Stimulated activated CD8-positive, alpha-beta memory T cell treated with anti-CD3 and anti-CD28 coated beads, Interleukin-4, amount 100 ng/mL, for 4 hours (primary cell): Measurements from ENCODE around the gene EIF4EBP3.

Experiments used
- DNase-seq, 2 donors: peaks; one replicate each; pipeline ENCODE4 v3.0.0-alpha.2; 2020; ENCODE audit warnings: low read depth in 2 of 2, low spot score in 1 of 2

The EIF4EBP3 gene

DNA sequence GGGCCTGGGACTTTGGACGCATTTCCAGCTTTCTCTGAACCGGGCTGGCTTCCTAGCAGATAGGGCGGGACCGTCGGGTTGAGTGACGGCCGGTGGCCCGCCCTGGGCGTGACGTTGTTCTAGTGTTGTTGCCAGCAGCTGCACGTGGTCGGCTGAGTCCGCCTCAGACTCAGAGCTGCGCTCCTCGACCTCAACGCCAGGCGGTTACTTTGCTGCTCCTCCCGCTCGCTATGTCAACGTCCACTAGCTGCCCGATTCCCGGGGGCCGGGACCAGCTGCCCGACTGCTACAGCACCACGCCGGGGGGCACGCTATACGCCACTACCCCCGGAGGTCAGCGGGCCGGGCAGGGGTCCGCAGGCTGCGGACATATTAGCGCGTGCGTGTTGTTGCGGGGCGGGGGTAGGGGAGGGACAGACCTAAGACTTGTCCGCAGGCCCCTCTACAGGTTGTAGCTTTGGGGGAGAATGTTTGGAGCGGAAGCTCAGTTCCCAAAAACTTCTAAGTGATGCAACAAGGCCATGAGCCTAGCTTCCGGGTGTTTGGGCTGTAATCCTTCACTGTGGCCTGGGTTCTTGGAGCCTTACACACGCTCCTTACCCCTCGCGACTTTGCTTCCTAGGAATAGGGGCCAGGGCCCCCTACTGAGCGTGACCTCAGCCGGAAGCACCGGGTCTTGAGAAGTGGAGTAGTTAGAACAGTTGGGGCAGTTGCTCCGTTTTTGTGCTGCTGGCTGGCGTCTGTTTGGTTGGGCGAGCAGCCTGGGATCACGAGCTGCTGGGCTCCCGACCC is at the start of gene EIF4EBP3:
EIF4EBP3 (plus strand) TSS at position 155 of the 792 bp plus-strand sequence; CDS start at position 231, 76 bp downstream.
- DNase-seq, result peak; percentile 60 to 69

DNA sequence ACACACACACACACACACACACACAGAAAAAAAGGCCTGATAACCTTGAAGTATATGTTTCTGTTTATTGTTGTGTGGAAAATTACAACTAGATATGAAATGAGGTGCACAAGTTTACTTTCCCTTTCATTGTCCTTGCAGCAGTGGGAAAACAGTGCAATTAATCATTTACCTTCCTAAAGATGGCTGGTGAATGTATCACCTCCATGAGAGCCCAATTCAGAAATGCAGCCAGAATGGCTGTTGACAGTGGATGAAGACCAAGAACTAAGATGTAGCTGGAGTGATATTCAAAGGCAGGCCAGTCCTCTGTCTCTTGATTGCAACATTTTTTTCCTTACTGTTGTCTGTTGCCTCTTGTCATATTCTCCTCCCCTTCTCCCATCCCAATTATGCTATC is 49.6 kb upstream of the EIF4EBP3 start:
- no peak for DNase-seq

DNA sequence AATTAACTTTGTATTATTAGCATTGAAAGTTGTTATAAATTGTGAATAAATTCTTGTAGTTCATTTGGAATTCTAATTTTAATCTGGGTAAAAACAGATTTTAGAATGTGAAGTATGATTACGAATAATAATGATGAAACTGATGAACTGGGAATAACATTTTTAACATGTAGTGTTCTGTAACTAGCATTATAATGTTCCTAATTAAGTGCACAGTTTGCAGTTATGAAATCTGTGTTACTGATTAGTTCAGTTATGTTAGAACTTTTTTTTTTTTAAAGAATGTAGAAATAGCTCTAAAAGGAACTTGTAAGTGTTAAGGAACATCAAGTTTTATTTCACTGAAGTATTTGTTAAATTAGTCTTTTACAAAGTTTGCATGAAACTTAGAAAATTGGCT is 48.9 kb upstream of the EIF4EBP3 start:
- no peak for DNase-seq

DNA sequence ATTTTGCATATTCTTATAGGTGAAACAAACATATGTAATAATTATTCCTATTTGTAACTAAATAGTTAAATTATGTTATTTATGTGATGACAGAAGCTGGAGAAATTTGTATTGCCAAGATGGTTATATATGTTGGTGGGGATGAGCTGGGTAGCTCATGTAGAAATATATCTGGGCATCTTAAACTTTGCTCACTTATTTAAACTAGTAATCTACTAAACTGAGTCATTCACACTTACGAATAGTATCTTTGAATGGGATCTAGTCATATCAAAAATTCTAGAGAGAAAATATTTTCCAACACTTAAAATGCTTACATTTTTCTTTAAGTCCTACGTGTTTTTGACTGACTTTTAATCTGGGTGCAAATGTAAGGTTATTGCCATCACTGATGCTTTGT is 44.6 kb upstream of the EIF4EBP3 start:
- DNase-seq, result no peak

DNA sequence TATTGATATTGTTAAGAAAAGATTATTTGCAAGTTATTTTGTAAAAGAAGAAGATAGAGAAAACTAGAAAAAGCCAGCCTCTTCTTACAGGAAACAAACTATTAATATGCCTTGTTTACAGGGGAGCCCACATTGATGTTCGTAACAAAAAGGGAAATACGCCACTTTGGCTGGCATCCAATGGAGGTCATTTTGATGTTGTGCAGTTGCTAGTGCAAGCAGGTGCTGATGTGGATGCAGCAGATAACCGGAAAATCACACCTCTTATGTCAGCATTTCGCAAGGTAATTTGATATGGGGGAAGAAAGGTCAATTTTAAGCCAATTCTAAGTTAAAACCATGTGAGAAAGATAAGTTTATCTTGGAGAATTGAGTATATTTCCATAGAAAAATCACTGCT is 37.6 kb upstream of the EIF4EBP3 start:
- no peak for DNase-seq

DNA sequence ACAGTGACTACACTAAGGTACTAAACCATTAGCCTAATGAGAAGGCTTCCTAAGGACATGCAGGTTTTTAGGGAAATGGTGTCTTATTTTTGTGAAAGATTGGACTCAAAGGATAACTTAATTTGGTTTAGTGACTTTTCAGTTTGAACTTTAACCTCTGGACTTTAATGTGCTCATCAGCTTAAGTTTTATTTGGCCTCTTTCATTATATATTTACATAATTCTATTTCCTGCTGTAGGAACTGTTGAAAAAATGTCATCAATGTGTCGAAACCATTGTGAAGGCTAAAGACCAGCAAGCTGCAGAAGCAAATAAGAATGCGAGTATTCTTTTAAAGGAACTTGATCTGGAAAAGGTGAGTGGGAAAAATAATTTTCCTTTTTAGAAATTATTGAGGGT is 34.3 kb upstream of the EIF4EBP3 start:
- no peak for DNase-seq

DNA sequence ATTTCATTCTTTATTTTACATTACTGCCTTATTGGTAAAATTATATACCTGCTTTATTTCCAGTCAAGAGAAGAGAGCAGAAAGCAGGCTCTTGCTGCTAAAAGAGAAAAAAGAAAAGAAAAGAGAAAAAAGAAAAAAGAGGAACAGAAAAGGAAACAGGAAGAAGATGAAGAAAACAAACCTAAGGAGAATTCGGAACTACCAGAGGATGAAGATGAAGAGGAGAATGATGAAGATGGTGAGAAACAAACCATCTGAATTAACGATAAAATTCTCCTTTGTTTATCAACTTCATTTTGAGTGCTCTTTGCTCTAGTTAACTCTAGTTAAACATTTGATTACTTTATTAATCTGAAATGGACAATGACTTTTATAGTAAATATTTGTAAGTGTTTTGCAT is 23.5 kb upstream of the EIF4EBP3 start:
- DNase-seq, result no peak

DNA sequence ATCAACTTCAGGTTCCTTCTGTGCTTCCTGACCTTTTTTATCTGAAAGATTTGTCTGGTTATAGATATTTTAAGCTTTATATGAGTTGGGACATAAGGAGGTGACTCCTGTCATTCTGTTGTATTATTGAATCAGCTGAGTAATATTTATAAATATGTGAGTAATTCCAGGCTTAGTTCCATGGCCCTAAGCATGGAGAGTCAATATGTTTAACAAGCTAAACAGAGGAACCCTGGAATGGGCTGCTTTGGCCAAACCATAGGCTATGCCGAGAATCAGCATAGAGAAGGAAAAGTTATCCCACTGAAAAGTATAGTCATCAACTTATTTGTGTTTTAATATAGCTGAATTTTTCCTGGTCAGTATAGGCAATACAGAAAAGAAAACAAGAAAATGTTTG is 7.2 kb upstream of the EIF4EBP3 start:
- DNase-seq, result no peak

DNA sequence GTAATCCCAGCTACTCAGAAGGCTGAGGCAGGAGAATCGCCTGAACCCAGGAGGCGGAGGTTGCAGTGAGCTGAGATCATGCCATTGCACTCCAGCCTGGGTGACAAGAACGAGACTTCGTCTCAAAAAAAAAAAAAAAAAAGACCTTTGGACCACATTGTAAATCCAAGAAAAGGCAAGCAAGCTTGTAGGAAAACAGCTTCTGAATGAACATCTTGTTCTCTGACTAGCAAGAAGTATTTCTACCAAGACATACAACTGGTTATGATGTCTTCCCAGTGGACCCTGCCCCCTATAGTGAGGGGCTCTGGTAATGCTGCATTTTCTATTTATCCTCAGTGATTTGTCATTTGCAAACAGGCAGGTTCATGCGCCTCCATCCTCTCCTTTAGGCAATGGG is 4.5 kb upstream of the EIF4EBP3 start:
- no peak for DNase-seq

DNA sequence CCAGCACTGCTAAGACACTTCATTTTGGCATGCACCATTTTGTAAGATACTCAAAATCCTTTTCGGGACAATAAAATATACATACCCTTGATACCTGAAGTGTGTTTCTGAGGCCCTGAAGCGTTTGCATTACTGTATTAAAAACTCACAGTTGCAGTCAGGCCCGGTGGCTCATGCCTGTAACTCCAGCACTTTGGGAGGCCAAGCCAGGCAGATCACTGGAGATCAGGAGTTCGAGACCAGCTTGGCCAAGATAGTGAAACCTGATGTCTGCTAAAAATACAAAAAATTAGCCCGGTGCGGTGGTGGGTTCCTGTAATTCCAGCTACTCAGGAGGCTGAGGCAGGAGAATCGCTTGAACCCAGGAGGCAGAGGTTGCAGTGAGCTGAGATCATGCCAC is 2.5 kb upstream of the EIF4EBP3 start:
- no peak for DNase-seq

DNA sequence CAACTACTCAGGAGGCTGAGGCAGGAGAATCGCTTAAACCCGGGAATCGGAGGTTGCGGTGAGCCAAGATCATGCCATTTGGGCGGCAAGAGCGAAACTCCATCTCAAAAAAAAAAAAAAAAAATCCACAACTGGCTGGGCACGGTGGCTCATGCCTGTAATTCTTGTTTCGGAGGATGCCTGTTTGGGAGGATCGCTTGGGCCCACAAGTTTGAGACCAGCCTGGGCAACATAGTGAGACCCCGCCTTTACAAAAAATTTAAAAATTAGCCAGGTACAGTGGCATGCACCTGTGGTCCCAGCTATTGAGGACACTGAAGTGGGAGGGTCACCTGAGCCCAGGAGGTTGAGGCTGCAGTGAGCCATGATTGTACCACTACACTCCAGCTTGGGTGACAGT is 1.9 kb upstream of the EIF4EBP3 start:
- no peak for DNase-seq

DNA sequence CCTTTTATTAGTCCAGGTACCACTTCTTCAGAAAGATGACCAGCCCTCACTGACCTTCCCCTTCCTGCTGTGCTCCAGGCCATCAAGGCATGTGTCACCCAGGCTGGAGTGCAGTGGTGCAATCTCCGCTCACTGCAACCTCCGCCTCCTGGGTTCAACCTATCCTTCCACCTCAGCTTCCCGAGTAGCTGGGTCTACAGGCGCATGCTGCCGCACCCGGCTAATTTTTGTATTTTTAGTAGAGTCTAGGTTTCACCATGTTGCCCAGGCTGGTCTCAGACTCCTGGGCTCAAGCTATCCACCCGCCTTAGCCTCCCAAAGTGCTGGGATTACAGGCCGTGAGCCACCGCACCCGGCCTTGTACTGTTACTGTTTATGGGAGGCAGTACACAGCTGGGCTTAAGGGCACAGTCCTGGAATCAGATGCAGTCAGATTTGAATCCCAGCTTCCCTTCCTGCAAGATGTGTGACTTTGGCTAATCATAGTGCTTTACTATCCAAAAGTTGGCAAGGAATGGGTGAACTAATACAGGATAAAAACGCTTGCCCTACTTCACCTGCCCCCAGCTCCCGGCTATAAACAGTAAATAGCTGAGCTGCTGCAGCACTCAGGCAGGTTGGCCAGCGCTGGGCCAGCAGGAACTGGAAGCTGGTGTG is 483 bp upstream of the EIF4EBP3 start:
- DNase-seq, result no peak

DNA sequence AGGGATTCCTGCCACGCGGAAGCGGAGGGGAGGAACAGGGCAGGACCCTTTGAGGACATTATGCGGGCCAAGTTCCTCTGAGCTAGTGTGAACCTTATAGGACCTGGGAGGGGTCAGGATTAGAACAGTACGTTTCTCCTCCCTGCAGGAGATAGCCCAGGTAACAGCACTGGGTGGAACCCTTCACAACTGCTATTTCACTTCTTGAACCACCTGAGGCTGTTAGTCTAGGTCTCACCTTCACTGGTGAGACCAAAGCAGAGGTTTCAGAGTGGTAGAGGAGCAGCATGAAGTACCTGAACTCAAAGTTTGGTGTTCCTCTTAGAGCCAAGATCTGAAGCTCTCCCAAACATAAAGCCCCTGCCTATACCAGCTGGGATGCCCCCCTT is 832 bp downstream of the EIF4EBP3 start:
- DNase-seq, result no peak

DNA sequence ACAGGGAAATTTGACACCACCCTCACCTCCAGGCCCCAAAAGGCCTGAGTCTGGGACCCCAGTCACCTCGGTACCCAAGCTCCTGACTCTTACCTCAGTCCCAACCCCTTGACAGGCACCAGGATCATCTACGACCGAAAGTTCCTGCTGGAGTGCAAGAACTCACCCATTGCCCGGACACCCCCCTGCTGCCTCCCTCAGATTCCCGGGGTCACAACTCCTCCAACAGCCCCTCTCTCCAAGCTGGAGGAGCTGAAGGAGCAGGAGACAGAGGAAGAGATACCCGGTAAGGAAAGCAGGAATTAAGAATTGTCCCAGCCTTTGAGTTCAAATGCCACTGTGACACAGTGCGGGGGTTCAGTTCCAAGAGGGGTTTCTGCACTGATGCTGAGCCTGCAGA is 1.3 kb downstream of the EIF4EBP3 start:
- no peak for DNase-seq

DNA sequence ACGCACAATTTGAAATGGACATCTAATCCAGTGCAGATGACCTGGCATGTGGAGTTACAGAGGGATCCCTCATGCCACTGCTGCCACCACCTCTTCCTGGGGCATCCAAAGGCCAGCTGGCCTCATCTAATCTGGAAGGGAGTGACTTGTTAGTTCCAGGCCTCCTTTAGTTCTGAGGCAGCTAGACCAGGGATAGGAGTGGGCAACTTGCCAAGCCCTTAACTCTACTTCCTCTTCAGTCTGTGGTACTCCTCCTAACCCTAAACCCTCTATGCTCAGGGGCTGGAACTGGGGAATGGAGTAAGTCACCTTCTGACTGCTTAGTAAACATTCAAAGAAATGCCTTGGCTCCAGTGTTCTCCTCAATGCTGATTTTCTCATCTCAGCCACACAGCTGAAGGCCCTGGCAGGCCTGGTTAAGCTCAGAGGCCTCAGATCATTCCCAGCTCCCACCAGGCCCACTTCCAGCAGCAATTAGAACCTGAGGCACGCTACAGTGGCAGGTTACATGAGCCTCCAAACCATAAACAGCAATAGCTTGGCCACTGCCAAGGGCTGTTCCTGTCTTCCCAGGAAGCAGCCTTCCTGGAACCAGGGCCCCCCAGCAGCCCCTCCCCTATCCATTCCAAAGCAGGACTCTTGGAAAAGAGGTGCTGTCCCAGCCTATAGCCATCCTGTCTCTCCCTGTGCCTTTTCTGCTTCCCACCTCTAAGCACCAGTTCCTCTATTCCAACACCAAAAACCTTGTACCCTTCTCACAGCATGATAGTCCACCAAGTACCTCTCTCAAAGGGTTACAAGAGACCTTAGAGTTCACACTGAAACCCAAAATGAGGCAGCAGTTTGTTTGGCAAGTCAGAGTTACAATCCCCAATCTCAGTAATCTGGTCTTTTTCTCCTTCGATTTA is 2.0 kb downstream of the EIF4EBP3 start:
- DNase-seq, result no peak

DNA sequence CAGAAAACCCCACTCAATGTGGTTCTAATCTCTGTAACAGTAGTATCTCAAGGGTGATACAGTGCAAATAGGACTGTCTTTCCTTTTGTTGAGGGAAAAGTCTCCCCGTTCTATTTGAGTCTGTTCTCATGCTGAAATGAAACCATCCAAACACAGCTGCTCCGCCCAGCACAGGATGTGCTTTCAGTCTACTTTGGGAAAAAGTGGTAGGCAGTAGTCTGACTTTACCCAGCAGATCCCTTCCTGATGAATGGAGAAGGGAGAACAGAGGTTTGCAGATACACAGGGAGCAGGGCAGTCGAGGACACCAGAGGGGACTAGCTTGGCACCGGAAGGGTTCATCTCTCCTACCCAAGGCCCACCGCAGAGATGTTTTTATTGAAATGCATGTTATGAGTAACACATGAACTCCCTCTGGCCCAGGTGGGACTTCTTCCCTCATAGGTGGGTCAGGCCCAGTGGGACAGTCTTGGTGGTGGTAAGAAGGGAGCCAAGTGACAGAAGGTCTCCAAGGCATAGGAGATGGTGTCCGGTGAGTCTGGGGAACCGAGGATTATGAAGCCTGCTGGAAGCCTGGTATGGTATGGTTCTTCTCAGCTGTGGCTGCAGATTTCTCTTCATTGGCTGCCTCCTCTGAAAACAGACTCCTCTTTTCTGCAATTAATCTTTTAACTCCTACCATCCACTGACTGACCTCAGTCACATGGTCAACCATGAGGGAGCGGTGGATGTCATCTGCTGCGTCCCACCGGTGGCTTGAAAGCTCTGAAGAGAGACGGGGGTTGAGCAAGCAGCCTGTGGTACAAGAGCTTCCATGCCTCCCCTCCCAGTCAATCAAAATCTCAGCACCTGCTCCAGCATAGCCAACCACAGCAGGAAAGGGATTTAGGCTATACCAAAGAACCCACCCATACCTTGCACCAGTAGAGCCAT is 3.0 kb downstream of the EIF4EBP3 start:
- DNase-seq, result no peak

DNA sequence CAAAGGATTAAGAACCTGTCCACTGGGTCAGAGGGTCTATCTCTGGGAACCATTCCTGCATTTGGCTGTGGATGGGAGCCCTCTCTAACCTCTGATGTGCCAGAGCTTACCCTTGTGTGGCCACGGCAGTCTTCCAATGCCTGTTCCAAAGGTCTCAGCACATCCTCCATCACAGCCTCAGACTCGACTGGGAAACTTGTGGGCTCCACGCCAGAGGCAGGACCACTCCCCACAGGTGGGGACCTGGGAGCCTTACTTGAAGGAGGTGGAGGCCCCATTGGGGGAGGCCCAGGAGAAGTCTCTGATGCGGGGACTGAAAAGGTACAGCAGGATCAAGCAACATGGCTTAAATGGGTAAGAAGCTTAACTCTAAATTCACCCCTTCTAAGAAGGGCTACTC is 4.4 kb downstream of the EIF4EBP3 start:
- no peak for DNase-seq

DNA sequence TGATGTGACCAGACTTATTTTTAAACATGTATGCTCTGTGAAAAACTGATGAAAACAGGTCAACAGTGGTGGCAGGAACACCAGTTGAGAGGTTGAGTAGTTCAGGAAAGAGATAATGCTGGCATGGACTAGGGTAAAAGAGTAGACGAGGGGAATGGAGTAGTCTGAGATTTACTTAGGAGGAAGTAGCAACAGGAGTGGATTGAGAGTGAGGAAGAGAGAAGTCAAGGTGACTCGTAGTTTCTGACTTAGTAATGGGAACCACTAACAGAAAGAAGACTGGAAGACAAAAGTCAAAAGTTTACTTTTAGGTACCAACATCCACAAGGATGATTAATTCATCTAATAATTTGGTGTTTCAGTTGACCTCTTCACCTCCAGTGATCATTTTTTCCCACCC is 6.2 kb downstream of the EIF4EBP3 start:
- DNase-seq, result no peak

DNA sequence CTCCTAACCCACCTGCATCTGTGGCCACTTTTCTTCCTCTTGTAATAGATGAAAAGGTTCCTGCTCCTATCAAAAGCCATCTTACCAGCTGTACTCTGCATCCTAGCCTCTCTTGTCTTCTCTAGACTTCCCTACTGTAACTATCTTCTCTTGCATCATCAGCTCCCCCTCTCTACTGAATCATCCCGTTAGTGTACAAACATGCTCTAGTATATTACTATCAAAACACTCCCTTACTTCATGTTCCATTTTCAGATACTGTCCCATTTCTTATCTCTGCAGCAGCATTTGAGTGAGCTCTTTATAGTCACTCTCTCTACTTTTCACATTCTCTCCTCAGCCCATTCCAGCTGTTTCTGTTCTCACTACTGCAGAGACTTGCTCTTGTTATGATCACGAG is 7.0 kb downstream of the EIF4EBP3 start:
- DNase-seq, result no peak

DNA sequence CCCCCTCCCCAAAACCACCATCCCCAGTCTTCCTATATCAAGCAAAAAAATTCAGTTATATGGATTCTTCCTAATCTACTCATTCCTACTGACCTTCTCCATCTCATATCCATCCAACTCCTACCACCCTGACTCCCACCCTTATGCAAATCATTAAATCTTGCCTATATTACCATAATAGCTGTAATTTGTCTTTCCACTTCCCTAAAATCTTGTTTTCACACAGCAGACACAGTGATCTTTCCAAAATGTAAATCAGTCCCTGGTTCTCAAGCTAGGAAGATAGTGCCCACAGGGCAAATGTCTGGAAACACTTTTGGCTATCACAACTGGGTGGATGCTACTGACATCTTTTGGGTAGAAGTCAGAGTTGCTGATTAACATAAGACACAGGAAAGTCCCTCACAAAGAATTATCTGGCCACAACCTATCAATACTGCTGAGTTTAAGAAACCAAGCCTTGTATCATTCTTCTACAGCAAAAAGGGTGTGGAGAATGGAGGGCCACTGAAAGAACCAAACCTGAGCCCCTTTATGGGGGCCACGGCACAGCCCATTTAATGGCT is 8.4 kb downstream of the EIF4EBP3 start:
- no peak for DNase-seq
